Limb (tissue), 2 donors: Measurements from ENCODE around the gene GAS5.
"Not testable (repeated sequence)": the region's sequence is repeated elsewhere in the genome, so short reads cannot be mapped to it uniquely, and the experiment has no call there.

Experiments
- DNase-seq, 2 donors: peaks; one replicate each; pipeline ENCODE4 v3.0.0-alpha.2; 2016; ENCODE audit errors: extremely low spot score in 2 of 2

The GAS5 gene

GRCh38 chr1:173867753-173868265 is at the start of gene GAS5:
TSS of gene GAS5 (minus strand) at chr1:173867989.
- DNase-seq: peak; percentile 99

- no peak for DNase-seq
Measured at GRCh38 chr1:173917149-173917548, 49.4 kb upstream of the GAS5 start, which contains the start of gene SERPINC1. TSS of gene SERPINC1 (minus strand) at chr1:173917327. CDS start at chr1:173917259, 68 bp downstream.

GRCh38 chr1:173916667-173917066 is 48.9 kb upstream of the GAS5 start:
- no peak for DNase-seq

GRCh38 chr1:173915596-173915995 is 47.8 kb upstream of the GAS5 start:
- DNase-seq: no peak

GRCh38 chr1:173914366-173914871 is 46.6 kb upstream of the GAS5 start:
- DNase-seq: no peak

GRCh38 chr1:173913111-173913510 is 45.3 kb upstream of the GAS5 start:
- DNase-seq: no peak

GRCh38 chr1:173903827-173904531 is 36.2 kb upstream of the GAS5 start:
- no peak for DNase-seq

- no peak for DNase-seq
Measured at GRCh38 chr1:173900992-173901391, 33.2 kb upstream of the GAS5 start.

- no peak for DNase-seq
Measured at GRCh38 chr1:173900427-173900826, 32.6 kb upstream of the GAS5 start.

GRCh38 chr1:173894189-173894588 is 26.4 kb upstream of the GAS5 start:
- DNase-seq: no peak

GRCh38 chr1:173893611-173894010 is 25.8 kb upstream of the GAS5 start:
- DNase-seq: no peak

- DNase-seq: no peak
Measured at GRCh38 chr1:173889885-173890284, 22.1 kb upstream of the GAS5 start.

- no peak for DNase-seq
Measured at GRCh38 chr1:173888749-173889148, 21.0 kb upstream of the GAS5 start.

- no peak for DNase-seq
Measured at GRCh38 chr1:173887627-173888026, 19.8 kb upstream of the GAS5 start.

GRCh38 chr1:173886746-173887611 is 19.2 kb upstream of the GAS5 start:
- DNase-seq: no peak

GRCh38 chr1:173884701-173885100 is 16.9 kb upstream of the GAS5 start:
- DNase-seq: no peak

- DNase-seq: not testable (repeated sequence)
Measured at GRCh38 chr1:173881117-173881516, 13.3 kb upstream of the GAS5 start.

GRCh38 chr1:173878251-173878650 is 10.5 kb upstream of the GAS5 start:
- DNase-seq: no peak

GRCh38 chr1:173876732-173877131 is 8.9 kb upstream of the GAS5 start:
- no peak for DNase-seq

GRCh38 chr1:173871500-173871899 is 3.7 kb upstream of the GAS5 start:
- DNase-seq: no peak

GRCh38 chr1:173871091-173871490 is 3.3 kb upstream of the GAS5 start:
- DNase-seq: no peak
